HepG2 (cell line): ENCODE results near the gene MOBP. TPM values are rescaled to one million over a fixed set of nuclear protein-coding genes. Genes with fewer than 3 reads are reported as not detected.
A peak's percentile ranks its signal among the peaks of the same experiment; 100 is the strongest.

ENCODE experiments used
- ATAC-seq: fragments of 200-7000 bp; cut with Tn5 transposase; 3 replicates; pipeline ENCODE4 v1.9.1; 2020; ENCODE audit warnings: mild to moderate bottlenecking, moderate library complexity
- BruUV-seq: library from RNA; stranded (reverse); fragments of 400-500 nt; replicated peaks from 2 replicates; lab custom pipeline; 2021; lab: Mats Ljungman, UMichigan
- CTCF ChIA-PET: fragments of 300-600 bp; formaldehyde crosslinking; extraction: SDS; loops from one replicate; lab custom pipeline; 2021; ENCODE audit warnings: low total read pairs, inconsistent platforms, low intra/inter-chr PET ratio; lab: Yijun Ruan, JAX
- POLR2A ChIA-PET: fragments of 350-600 bp; sonication (Branson Sonifier 250); formaldehyde crosslinking; loops from one replicate; lab custom pipeline; 2020; ENCODE audit warnings: antibody characterized with exemption, inconsistent platforms; lab: Yijun Ruan, JAX
- DNase-seq: peaks from one replicate; pipeline ENCODE4 v3.0.0-alpha.2; 2015; ENCODE audit warnings: low spot score
- FAIRE-seq: peaks from 3 replicates; lab custom pipeline; 2011; peaks lifted over from hg19 to GRCh38; lab: Jason Lieb, UNC
- H2AFZ ChIP-seq: one replicate; pipeline ENCODE4 v1.6.1; 2011; ENCODE audit warnings: low read length, inconsistent platforms
- H3K27ac ChIP-seq: fragments of 300-600 bp; 3 replicates; pipeline ENCODE4 v1.8.0; 2011; ENCODE audit warnings: mixed run types, mild to moderate bottlenecking, mixed read lengths, low read length, inconsistent platforms; ENCODE audit not compliant: insufficient read depth; ENCODE audit errors: extremely low read length
- H3K27me3 ChIP-seq, 2 experiments: fragments of 200-600 bp in 1 of 2; 2 replicates in 1 of 2; 3 replicates in 1 of 2; pipeline versions ENCODE4 v1.6.0 to v1.8.0; 2011; ENCODE audit warnings: low read length in 2 of 2, mild to moderate bottlenecking in 2 of 2, moderate library complexity in 2 of 2, inconsistent platforms in 1 of 2; ENCODE audit not compliant: insufficient read depth in 2 of 2, control insufficient read depth in 1 of 2
- H3K36me3 ChIP-seq, 2 experiments: fragments of 200-600 bp in 1 of 2; replicated peaks in 1 of 2; 2 replicates in 1 of 2; 3 replicates in 1 of 2; pipeline versions ENCODE4 v1.5.1 to v1.8.0; 2011; ENCODE audit warnings: low read length in 2 of 2, inconsistent platforms in 1 of 2; ENCODE audit not compliant: insufficient read depth in 2 of 2, control insufficient read depth in 1 of 2
- H3K4me1 ChIP-seq: 2 replicates; pipeline ENCODE4 v1.5.1; 2012; ENCODE audit warnings: low read length, inconsistent platforms; ENCODE audit not compliant: insufficient read depth
- H3K4me2 ChIP-seq: 2 replicates; pipeline ENCODE4 v1.6.0; 2011; ENCODE audit warnings: low read depth, low read length, inconsistent platforms
- H3K4me3 ChIP-seq, 3 experiments: fragments of 200-600 bp in 1 of 3; sonication (generic), shearing (Covaris generic) in 1 of 3; replicated peaks in 1 of 3; 2 replicates each; pipeline ENCODE4 v1.5.1; 2011 to 2016; ENCODE audit warnings: low read length in 3 of 3, inconsistent platforms in 2 of 3, low read depth in 2 of 3, mild to moderate bottlenecking in 2 of 3, control low read depth in 1 of 3, mixed read lengths in 1 of 3; ENCODE audit not compliant: insufficient read depth in 1 of 3
- H3K79me2 ChIP-seq: one replicate; pipeline ENCODE4 v1.6.1; 2011; ENCODE audit warnings: low read length, inconsistent platforms; ENCODE audit not compliant: insufficient read depth
- H3K9ac ChIP-seq: 2 replicates; pipeline ENCODE4 v1.6.0; 2011; ENCODE audit warnings: mild to moderate bottlenecking, low read depth, low read length, inconsistent platforms; ENCODE audit not compliant: insufficient read depth
- H3K9me3 ChIP-seq: 2 replicates; pipeline ENCODE4 v1.5.1; 2012; ENCODE audit warnings: mild to moderate bottlenecking, low read length
- H4K20me1 ChIP-seq: 2 replicates; pipeline ENCODE4 v1.6.0; 2011; ENCODE audit warnings: inconsistent platforms, mild to moderate bottlenecking, low read length, moderate library complexity; ENCODE audit not compliant: insufficient read depth
- EHMT2 ChIP-seq: fragments of 200-600 bp; sonication (generic); IDR thresholded peaks from 2 replicates; pipeline ENCODE4 v1.7.0; 2017; ENCODE audit warnings: antibody characterized with exemption, low read depth, low read length, borderline replicate concordance
- IRF1 ChIP-seq: sonication (generic); formaldehyde crosslinking; IDR thresholded peaks from 2 replicates; pipeline ENCODE4 v1.4.0; 2020; ENCODE audit warnings: low read depth, mild to moderate bottlenecking, missing genetic modification reagents
- MAFF ChIP-seq: IDR thresholded peaks from 2 replicates; pipeline ENCODE4 v1.6.1; 2011; ENCODE audit warnings: low read depth, low read length, improper control_type of control experiment
- MAFK ChIP-seq, 2 experiments: IDR thresholded peaks in 1 of 2; conservative IDR thresholded peaks in 1 of 2; 2 replicates each; pipeline ENCODE4 v1.6.1; 2011; ENCODE audit warnings: improper control_type of control experiment in 2 of 2, low read length in 2 of 2
- ZFP82 ChIP-seq: sonication (generic); formaldehyde crosslinking; IDR thresholded peaks from 2 replicates; pipeline ENCODE4 v1.5.1; 2020; ENCODE audit warnings: mild to moderate bottlenecking, missing genetic modification reagents, borderline replicate concordance
- ZNF644 ChIP-seq: IDR thresholded peaks from 2 replicates; pipeline ENCODE4 v1.6.1; 2016; ENCODE audit warnings: low read depth
- WGBS: methylation state at CpG from one replicate; pipeline ENCODE4 v1.1.6; 2017; ENCODE audit warnings: low lambda C conversion rate; 5-methylcytosine and 5-hydroxymethylcytosine counted together
- in situ Hi-C: cut with HindIII; loops from 2 replicates; pipeline ENCODE4 v1.10.0; 2017; ENCODE audit warnings: low pct_unique_long_range_greater_than_20kb; ENCODE audit not compliant: extremely low pct_ligation_motif_present
- intact Hi-C: fragments of 100-400 bp; cut with micrococcal nuclease; formaldehyde crosslinking; loops from one replicate; pipeline ENCODE4 v1.10.0; 2022; ENCODE audit not compliant: unreplicated experiment
- polyA plus RNA-seq, 8 experiments: library from polyadenylated mRNA; depleted of rRNA in 3 of 8; stranded (reverse) in 7 of 8; unstranded in 1 of 8; fragments of >200 nt; fragmentation: Illumina TruSeq in 4 of 8; extraction: Trizol in 4 of 8; gene quantifications; 2 replicates each; pipeline versions ENCODE4 v1.2.1 to v1.2.3, GENCODE V29; 2011 to 2016; ENCODE audit warnings: low read depth in 4 of 8, missing spikeins in 1 of 8, mixed read lengths in 1 of 8; ENCODE audit not compliant: insufficient read depth in 1 of 8
- total RNA-seq, 5 experiments: library from RNA; depleted of rRNA; stranded (reverse); fragments of >200 nt; fragmentation: Illumina TruSeq; extraction: Trizol; gene quantifications; 2 replicates each; pipeline ENCODE4 v1.2.3, GENCODE V29; 2016; ENCODE audit warnings: low read depth in 1 of 5

MOBP gene
- total and polyA plus RNA-seq, 2 of the 13 experiments (the other 11 are each of a cell fraction or from before 2014, with no cell fraction given): not detected

- no TSS peak for BruUV-seq
- Histone ChIP-seq H3K4me2 (no peak overlapping the region), H3K36me3 (no peaks in the 10 kb centered on the region), H3K4me1 (no peaks in the 10 kb centered on the region), H4K20me1 (no peaks in the 10 kb centered on the region), H2AFZ (no peak overlapping the region), H3K27ac (no peak overlapping the region), H3K9ac (no peak overlapping the region), H3K27me3 (no peaks in the 10 kb centered on the region; a peak in 1 of 5 replicates), H3K79me2 (no peaks in the 10 kb centered on the region), H3K9me3 (no peaks in the 10 kb centered on the region), H3K4me3 (no peak overlapping the region)
- no peak for FAIRE-seq
- no peak for DNase-seq
- CTCF ChIA-PET: no interaction called here
- intact Hi-C loops (loop anchor here (5.0 kb wide), 1 partner anchor 637 kb away; no protein-coding TSS in a partner anchor), in situ Hi-C loops (no loop called here)
- WGBS: 0% methylated on average over 1 of the region's 1 CpG
- POLR2A ChIA-PET: no interaction called here
- ATAC-seq: no peak
- peak; percentile 92 to 96 for TF ChIP-seq MAFK (conservative IDR thresholded peaks at IDR 0.05 in 1 of 2, IDR thresholded peaks at IDR 0.05 in 1 of 2; ENCODE audit: low read length in 2 of 2)
- TF ChIP-seq EHMT2: no peak
- TF ChIP-seq MAFF: peak; percentile 96
These were observed 72.9 kb downstream of the MOBP start for GRCh38 chr3:39540162-39540921.

GRCh38 chr3:39541442-39541841, 74.0 kb downstream of the MOBP start:
- H3K4me1 ChIP-seq: no peaks in the 10 kb centered on the region
- 15% methylated on average over 3 of the region's 3 CpGs for WGBS
- no TSS peak for BruUV-seq
- H3K27me3 ChIP-seq: no peaks in the 10 kb centered on the region; a peak in 1 of 5 replicates
- DNase-seq: no peak
- CTCF ChIA-PET: interaction anchor here (1.3 kb wide), 1 partner anchor 449 kb away, joined by 5 read pairs; no protein-coding TSS in a partner anchor
- H2AFZ ChIP-seq: no peak overlapping the region
- intact Hi-C loops: loop anchor here (5.0 kb wide), 1 partner anchor 636 kb away; no protein-coding TSS in a partner anchor
- ATAC-seq: no peak
- H3K4me2 ChIP-seq: no peak overlapping the region
- no peak overlapping the region for H3K4me3 ChIP-seq
- H3K36me3 ChIP-seq: no peaks in the 10 kb centered on the region
- no peak overlapping the region for H3K9ac ChIP-seq
- POLR2A ChIA-PET: no interaction called here
- in situ Hi-C loops: no loop called here
- H3K27ac ChIP-seq: no peak overlapping the region
- no peak for TF ChIP-seq ZNF644 (CRISPR knock-in tag)
- TF ChIP-seq IRF1 (CRISPR knock-in tag): no peak
- TF ChIP-seq ZFP82 (CRISPR knock-in tag): no peak
- TF ChIP-seq, all 625 proteins: peak for 0
- Histone ChIP-seq H3K79me2 (no peaks in the 10 kb centered on the region), H3K9me3 (no peaks in the 10 kb centered on the region), H4K20me1 (no peaks in the 10 kb centered on the region)
- FAIRE-seq: no peak
